Measurements from ENCODE around the gene METTL9.

The METTL9 gene

DNA sequence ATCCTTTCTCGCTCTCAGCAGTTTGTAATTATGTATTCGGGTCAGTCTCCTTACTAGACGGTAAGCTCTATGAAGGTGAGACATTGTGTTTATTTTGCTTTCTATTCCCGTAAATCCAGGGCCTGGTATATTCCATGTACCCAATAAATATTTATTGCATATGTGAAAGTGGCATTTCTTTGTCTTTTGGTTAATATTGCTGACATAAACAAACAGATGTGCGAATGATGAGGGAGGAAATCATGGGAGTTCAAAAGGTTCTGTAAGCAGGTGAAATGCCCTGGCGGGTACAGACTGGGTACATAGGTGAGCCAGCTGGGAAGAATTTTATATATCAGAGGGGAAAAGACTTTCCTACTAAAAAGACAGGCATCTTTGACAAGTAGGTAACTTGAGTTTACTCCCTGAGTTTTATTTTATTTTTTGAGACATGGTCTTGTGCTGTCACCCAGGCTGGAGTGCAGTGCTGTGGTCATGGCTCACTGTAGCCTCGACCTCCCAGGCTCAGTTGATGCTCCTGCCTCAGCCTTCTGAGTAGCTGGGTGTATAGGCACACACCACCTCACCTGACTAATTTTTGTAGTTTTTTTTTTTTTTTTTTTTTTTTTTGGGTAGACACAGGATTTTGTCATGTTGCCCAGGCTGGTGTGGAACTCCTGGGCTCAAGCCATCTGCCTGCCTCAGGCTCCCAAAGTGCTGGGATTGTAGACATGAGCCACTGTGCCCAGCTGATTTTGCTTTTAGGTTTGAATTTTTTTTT is 5.7 kb upstream of the METTL9 start:
- TF ChIP-seq, protein P1, sequence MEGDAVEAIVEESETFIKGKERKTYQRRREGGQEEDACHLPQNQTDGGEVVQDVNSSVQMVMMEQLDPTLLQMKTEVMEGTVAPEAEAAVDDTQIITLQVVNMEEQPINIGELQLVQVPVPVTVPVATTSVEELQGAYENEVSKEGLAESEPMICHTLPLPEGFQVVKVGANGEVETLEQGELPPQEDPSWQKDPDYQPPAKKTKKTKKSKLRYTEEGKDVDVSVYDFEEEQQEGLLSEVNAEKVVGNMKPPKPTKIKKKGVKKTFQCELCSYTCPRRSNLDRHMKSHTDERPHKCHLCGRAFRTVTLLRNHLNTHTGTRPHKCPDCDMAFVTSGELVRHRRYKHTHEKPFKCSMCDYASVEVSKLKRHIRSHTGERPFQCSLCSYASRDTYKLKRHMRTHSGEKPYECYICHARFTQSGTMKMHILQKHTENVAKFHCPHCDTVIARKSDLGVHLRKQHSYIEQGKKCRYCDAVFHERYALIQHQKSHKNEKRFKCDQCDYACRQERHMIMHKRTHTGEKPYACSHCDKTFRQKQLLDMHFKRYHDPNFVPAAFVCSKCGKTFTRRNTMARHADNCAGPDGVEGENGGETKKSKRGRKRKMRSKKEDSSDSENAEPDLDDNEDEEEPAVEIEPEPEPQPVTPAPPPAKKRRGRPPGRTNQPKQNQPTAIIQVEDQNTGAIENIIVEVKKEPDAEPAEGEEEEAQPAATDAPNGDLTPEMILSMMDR (IDR thresholded peaks at IDR 0.05; ENCODE audit: low read depth, low read length): no peak
- no peak overlapping the region for H3K4me3 ChIP-seq (ENCODE audit: low read depth, low read length)
- DNase-seq (ENCODE audit: low read depth): no peak

DNA sequence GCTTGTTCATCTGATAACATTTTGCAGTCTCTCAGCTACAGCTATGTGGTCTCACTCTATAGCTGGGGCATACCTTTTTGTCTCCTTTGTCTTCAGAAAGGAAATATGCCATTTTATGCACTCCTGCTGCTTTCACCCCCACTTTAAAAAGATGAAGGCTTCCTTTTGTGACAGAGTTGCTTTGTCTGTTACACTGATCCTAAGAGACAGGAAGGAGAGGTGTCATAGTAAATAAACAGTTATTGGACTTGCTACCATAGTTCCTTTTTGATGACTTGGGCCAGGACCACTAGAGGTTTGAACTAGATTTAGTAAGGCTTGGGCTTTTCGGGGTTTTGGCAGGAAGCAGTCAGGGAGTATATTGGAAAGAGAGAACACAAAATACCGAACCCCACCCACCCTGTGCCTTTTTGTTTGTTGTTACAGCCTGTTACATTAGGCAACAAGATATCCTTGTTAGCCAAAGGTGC is 1.8 kb upstream of the METTL9 start:
- DNase-seq (ENCODE audit: low read depth): no peak
- TF ChIP-seq, protein P2, sequence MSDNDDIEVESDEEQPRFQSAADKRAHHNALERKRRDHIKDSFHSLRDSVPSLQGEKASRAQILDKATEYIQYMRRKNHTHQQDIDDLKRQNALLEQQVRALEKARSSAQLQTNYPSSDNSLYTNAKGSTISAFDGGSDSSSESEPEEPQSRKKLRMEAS (IDR thresholded peaks at IDR 0.05; ENCODE audit: low read depth, low read length): no peak
- TF ChIP-seq, protein P1 (IDR thresholded peaks at IDR 0.05; ENCODE audit: low read depth, low read length): no peak
- TF ChIP-seq POLR2A (IDR thresholded peaks at IDR 0.05; ENCODE audit: extremely low read depth, insufficient read length) (no peak), MYC (IDR thresholded peaks at IDR 0.05; ENCODE audit: low read depth, low read length) (no peak)
- no peak overlapping the region for H3K4me3 ChIP-seq (ENCODE audit: low read depth, low read length)

DNA sequence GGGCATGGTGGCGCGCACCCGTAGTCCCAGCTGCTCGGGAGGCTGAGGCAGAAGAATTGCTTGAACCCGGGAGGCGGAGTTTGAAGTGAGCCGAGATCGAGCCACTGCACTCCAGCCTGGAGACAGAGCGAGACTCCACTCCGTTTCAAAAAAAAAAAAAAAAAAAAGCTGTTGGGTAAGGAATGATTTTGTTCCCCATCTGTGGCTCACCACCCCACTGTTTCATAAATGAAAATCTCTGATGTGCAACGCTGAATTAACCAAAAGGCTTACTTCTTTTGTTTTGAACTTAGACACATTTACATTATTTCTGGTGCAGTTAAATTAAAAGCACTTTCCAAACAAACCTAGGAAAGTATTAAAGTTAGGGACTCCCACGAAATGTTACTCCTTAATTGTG is 1.2 kb upstream of the METTL9 start:
- DNase-seq (ENCODE audit: low read depth): no peak
- peak overlapping the region; percentile 73 for H3K4me3 ChIP-seq (ENCODE audit: low read depth, low read length)
- no peak for TF ChIP-seq MYC (IDR thresholded peaks at IDR 0.05; ENCODE audit: low read depth, low read length)
- TF ChIP-seq, protein P1 (IDR thresholded peaks at IDR 0.05; ENCODE audit: low read depth, low read length): no peak
- TF ChIP-seq POLR2A (IDR thresholded peaks at IDR 0.05; ENCODE audit: extremely low read depth, insufficient read length): no peak
- TF ChIP-seq, protein P2 (IDR thresholded peaks at IDR 0.05; ENCODE audit: low read depth, low read length): no peak

DNA sequence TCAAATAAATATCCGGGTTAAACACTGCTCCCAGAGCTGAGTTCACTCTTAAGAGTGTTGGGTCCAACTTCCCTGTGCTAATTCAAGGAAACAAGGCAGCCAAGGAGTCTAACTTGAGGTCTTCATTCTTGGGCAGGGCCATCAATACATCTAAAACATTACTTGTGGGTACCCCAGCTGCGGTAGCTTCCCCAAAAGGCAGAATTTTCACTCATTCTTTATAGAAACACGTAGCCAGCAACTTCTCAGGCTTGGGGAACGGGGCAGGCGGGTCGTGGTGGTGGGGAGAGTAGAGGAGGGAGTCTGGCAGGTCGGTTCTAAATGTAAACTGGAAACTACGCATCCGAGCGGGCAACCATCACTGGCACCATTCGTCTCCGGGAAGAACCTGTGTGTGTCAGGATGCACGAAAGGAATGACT is 666 bp upstream of the METTL9 start:
- peak; percentile 43 for DNase-seq (ENCODE audit: low read depth)
- peak overlapping the region; percentile 73 for H3K4me3 ChIP-seq (ENCODE audit: low read depth, low read length)

DNA sequence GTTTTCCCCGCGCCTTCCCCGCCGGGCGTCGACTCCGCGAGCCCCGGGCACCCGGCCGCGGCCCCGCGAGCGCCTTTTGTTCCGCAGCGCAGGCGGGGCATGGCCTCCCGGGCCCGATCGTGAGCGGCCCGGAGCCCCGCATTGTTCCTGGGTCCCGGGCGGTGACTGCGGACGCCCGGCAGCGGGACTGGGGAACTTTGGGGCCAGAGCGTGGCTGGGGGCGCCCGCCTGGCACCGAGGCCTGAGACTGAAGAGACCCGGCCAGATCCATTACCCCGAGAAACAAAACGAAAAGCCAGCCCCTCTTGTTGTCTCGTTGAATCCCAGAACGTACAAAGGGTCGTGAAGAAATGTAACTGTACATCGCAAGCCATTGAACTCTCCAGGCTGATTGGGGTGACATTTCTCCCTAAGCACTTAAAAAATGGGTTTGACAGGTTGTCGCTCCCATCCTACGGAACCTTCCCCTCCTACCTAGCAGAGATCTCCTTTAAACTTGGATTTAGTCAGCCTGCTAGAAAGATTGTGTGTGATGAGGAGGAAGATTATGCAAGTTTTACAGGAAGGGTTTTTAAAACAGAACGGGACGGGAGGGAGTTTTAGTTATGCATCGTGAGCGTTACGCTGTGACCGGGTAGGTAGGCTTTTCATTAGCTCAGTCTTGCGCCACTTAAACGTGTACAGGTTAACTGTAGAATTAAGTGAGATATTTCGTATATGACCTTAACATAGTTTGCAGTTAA is 825 bp downstream of the METTL9 start:
- DNase-seq (ENCODE audit: low read depth): peak; percentile 66
- peak overlapping the region; percentile 82 for H3K4me3 ChIP-seq (ENCODE audit: low read depth, low read length)
- no peak; the same call in 1 of the 2 replicates for TF ChIP-seq MYC (IDR thresholded peaks at IDR 0.05; ENCODE audit: low read depth, low read length)
- no peak for TF ChIP-seq POLR2A (IDR thresholded peaks at IDR 0.05; ENCODE audit: extremely low read depth, insufficient read length)
- TF ChIP-seq, protein P1 (IDR thresholded peaks at IDR 0.05; ENCODE audit: low read depth, low read length): no peak
- TF ChIP-seq, protein P2 (IDR thresholded peaks at IDR 0.05; ENCODE audit: low read depth, low read length): no peak

More for the DNA sequence above, 666 bp upstream of the METTL9 start:
- TF ChIP-seq, protein P2 (IDR thresholded peaks at IDR 0.05; ENCODE audit: low read depth, low read length): no peak
- TF ChIP-seq MYC (IDR thresholded peaks at IDR 0.05; ENCODE audit: low read depth, low read length) (no peak), POLR2A (IDR thresholded peaks at IDR 0.05; ENCODE audit: extremely low read depth, insufficient read length) (no peak)
- TF ChIP-seq, protein P1 (IDR thresholded peaks at IDR 0.05; ENCODE audit: low read depth, low read length): no peak
